Medulla oblongata (tissue), 1 donor: ENCODE data around the gene IRF2.

Experiments used
- DNase-seq: peaks from one replicate; pipeline ENCODE4 v3.0.0-alpha.2; 2015; ENCODE audit errors: extremely low spot score

The IRF2 gene

GRCh38 chr4:184432127-184432922 is 42.0 kb downstream of the IRF2 start:
- peak; percentile 65 for DNase-seq

GRCh38 chr4:184430163-184430562 is 44.2 kb downstream of the IRF2 start:
- DNase-seq: no peak

- DNase-seq: no peak
Observed at GRCh38 chr4:184428787-184429186, 45.6 kb downstream of the IRF2 start.

GRCh38 chr4:184427687-184428086 is 46.7 kb downstream of the IRF2 start:
- no peak for DNase-seq

GRCh38 chr4:184427093-184427492 is 47.3 kb downstream of the IRF2 start:
- no peak for DNase-seq

- DNase-seq: no peak
Observed at GRCh38 chr4:184424993-184425758, 49.2 kb downstream of the IRF2 start.

GRCh38 chr4:184424279-184424678 is 50.1 kb downstream of the IRF2 start:
- no peak for DNase-seq

GRCh38 chr4:184423003-184423686 is 51.2 kb downstream of the IRF2 start:
- DNase-seq: no peak

GRCh38 chr4:184422378-184422777 is 52.0 kb downstream of the IRF2 start:
- no peak for DNase-seq

- DNase-seq: no peak
Observed at GRCh38 chr4:184421533-184422155, 52.7 kb downstream of the IRF2 start.

- peak; percentile 68 for DNase-seq
Observed at GRCh38 chr4:184420881-184421416, 53.4 kb downstream of the IRF2 start.

GRCh38 chr4:184420402-184420801 is 53.9 kb downstream of the IRF2 start:
- no peak for DNase-seq

GRCh38 chr4:184419976-184420375 is 54.4 kb downstream of the IRF2 start:
- DNase-seq: no peak

- DNase-seq: peak; percentile 71
Observed at GRCh38 chr4:184417802-184418511, 56.4 kb downstream of the IRF2 start.

GRCh38 chr4:184416913-184417734 is 57.2 kb downstream of the IRF2 start:
- DNase-seq: peak; percentile 43

- DNase-seq: no peak
Observed at GRCh38 chr4:184415071-184415470, 59.3 kb downstream of the IRF2 start.

GRCh38 chr4:184413261-184414046 is 60.9 kb downstream of the IRF2 start:
- DNase-seq: no peak

GRCh38 chr4:184410748-184411147 is 63.6 kb downstream of the IRF2 start:
- no peak for DNase-seq

GRCh38 chr4:184409911-184410692 is 64.2 kb downstream of the IRF2 start:
- no peak for DNase-seq
